SW480 (cell line): ENCODE measurements around the gene ROM1.
"Not testable (repeated sequence)": the region's sequence is repeated elsewhere in the genome, so short reads cannot be mapped to it uniquely, and the experiment has no call there.

ENCODE experiments used
- DNase-seq: peaks from one replicate; pipeline ENCODE4 v3.0.0-alpha.2; 2016; ENCODE audit warnings: low spot score

Gene ROM1

DNA sequence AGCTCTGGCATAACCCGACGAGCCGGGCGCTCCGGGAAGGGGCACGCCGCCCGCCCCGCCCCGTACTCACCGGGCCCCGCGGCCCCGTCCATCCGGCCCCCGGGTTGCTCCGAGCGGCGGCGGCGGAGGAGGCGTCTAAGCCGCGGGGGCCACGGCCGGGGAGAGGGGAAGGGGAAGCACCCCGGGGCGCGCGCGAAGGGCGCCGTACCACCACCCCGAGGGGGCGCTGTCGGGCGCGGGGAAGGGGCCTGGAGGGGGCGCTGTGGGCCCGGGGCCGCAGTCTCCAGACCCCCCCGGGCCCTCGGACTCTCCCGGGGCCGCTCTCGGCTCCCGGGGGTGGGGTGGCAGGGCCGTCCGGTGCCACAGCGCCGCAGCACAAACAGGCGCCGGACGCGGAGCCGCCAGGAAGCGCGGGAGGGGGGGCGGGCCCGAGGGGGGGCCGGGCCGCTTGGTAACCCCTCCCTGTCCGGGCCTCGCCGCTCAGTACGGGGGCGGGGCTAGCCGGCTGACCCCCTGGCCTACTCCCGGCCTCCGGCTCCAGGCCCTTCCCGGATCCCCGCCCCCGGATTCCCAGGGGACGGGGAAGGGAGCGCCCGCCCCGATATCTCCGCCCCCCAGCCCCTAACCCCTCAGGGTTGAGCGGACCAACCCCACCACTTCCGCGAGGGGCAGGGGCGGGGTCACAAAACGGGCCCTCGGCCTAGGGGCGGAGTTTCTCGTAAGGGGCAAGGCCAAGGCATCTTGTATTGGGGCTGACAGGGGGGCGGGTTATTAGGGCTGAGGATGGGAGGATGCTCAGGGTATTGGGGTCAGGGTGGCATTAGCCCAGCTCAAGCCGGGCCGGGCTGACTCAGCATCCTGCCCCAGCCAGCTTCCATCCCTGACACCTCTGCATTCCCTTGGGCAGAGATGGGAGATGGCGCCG lies at the start of gene ROM1, which contains the start of gene EML3:
Gene ROM1, plus strand, starts transcription at position 892 of the 925 bp plus-strand sequence. Its CDS starts 25 bp downstream, at position 917.
Gene EML3, minus strand, starts transcription at position 410 of the 925 bp plus-strand sequence. Its CDS starts 318 bp downstream, at position 92.
- peak; percentile 74 for DNase-seq

GRCh38 chr11:62565100-62565802 lies 47.8 kb upstream of the ROM1 start:
- no peak for DNase-seq

- no peak for DNase-seq
These were observed 46.8 kb upstream of the ROM1 start for GRCh38 chr11:62566247-62566646.

GRCh38 chr11:62567018-62567633 lies 45.9 kb upstream of the ROM1 start:
- DNase-seq, result no peak

GRCh38 chr11:62569611-62570010 lies 43.4 kb upstream of the ROM1 start:
- no peak for DNase-seq

DNA sequence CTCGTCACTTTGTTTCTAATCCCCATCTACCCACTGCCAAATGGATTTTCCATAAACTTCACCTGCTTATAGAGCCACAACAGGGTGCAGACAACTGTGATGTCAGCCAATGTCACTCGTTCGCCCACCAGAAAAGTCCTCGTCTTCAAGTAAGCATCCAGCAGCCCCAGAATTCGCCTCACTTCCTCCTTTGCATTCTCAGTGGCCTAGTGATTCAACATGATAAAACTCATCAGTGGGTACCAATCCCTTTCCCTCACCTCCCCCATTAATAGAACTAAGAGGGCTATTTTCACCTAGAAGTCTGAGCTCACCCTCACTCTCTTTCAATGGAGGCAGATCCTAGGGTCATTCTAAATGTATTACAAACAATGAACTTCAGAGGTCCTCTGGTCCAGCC lies 42.2 kb upstream of the ROM1 start:
- not testable (repeated sequence) for DNase-seq

- not testable (repeated sequence) for DNase-seq
These were observed 41.6 kb upstream of the ROM1 start for GRCh38 chr11:62571493-62571892.

DNA sequence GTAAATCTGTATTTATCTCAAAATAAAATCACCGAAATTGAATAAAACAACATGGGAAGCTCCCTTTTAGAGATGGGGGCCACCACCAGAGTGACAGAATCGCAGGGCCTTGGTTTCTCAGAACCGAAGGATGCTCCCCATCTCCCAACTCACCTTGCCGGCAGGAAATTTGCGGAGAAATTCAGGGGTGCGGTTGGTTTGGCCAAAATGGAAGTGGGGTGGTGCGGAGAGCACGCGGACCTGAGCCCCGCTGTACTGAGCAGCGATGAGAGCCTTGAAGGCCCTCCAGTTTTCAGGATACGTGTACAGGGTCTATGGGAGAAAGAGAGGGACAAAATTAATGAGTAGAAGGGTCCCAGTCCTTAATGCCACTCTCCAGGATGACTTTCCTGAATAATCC lies 40.6 kb upstream of the ROM1 start:
- DNase-seq, result no peak

DNA sequence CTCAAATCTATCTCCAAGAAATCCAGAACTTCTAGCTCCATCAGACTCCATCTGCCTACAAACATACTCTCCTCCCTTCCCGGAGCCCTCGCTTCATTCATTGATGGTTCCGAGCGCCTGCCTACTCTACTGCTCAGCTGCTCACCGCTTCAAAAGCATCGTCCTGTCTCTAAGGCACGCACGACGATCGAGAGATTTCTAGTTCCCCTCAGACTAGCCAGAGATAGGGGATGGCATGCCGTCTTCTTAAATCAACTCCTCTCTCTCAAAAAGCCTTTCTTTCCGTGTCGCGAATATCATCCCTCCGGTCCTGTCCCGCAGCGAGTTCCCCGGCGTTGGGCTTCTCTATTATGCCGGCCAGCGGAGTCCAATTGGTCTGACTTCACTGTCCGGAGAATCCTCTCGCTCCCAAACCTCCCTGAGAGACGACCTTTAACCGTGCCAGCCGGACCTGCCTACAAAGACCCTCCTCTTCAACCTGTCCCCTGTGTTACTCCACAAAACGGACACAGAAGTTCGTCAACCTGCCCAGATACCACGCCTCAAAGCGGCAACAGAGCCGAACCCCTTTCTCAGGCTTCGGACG lies 40.0 kb upstream of the ROM1 start:
- DNase-seq, result peak; percentile 30

DNA sequence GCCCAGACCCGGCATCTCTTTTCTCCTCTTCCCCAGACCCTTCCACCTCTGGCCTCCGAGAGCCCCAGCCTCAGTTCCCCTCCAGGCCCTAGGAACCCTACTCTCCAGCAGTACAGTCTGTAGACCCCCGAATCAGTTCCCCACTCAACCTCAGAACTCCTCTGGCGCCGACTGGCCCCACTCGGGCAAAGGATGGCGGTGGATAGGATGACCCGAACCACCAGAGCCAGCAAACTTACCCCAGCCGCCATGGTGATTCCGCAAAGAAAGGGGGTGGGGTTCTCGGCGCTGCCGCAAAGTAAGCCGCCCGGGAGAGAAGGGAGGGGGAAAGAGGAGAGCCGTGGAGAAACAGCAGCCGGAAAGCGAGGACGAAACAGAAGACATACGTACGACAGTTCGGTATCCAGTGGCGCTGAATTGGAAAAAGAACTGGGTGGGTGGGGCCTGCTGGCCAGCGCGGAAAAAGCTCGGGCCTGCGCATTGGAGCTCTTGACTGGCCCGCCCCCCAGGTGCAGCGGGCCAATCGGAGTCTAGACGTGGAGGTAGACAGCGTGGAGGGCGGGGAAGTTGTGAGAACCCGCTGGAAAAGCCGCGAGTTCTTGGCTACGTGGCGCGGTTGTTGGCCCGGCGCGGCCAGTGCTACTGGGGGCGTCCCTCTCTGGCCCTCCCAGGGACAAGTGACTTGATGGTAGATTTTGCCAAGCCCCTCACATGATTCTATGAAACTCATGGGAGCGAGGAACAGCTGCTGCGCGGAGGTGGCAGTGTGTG lies 39.3 kb upstream of the ROM1 start, which contains the start of gene EEF1G:
Gene EEF1G, minus strand, starts transcription at position 300 of the 771 bp plus-strand sequence. Its CDS starts 49 bp downstream, at position 251.
- DNase-seq, result peak; percentile 100

GRCh38 chr11:62574363-62575071 lies 38.5 kb upstream of the ROM1 start:
- peak; percentile 11 for DNase-seq

GRCh38 chr11:62575156-62575555 lies 37.9 kb upstream of the ROM1 start:
- DNase-seq, result no peak

DNA sequence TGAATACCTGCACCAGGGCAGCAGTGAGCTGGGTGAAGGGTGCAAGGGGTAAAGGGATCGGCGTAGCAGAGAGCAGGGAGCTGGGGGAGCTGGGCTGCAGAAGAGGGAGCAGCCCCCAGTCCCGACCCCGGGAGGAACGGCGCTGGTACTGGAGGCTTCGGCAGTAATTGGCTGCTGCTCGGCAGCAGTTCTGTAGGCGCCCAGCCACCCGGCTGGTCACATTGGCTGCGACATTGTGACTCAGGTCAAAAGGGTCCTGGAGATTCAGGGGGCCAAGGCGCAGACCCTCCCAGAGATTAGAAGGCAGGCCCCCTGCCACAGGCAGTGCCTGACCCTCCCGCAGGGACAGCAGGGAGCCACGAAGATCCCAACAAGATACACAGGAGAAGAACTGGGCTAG lies 37.2 kb upstream of the ROM1 start:
- DNase-seq, result no peak

- no peak for DNase-seq
These were observed 35.9 kb upstream of the ROM1 start for GRCh38 chr11:62577046-62577714.

- DNase-seq, result no peak
These were observed 34.5 kb upstream of the ROM1 start for GRCh38 chr11:62578541-62578940.

DNA sequence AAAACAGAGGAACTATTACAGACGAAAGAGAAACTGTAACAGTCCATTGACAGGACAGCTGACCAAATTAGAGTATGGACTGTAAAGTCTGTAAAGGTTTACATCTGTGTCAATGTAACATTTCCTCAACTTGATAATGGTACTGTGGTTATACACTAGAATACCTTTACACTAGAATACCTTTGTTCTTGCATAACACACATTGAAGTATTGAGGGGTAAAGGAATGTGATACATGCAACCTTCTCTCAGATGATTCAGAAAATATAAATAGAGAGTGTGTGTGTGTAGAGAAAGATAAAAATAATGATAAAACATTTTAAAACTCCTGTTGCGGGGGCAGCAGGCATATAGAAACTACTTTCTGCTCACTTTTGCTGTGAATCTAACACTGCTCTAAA lies 33.8 kb upstream of the ROM1 start:
- DNase-seq, result no peak

- no peak for DNase-seq
These were observed 31.9 kb upstream of the ROM1 start for GRCh38 chr11:62580959-62581715.

DNA sequence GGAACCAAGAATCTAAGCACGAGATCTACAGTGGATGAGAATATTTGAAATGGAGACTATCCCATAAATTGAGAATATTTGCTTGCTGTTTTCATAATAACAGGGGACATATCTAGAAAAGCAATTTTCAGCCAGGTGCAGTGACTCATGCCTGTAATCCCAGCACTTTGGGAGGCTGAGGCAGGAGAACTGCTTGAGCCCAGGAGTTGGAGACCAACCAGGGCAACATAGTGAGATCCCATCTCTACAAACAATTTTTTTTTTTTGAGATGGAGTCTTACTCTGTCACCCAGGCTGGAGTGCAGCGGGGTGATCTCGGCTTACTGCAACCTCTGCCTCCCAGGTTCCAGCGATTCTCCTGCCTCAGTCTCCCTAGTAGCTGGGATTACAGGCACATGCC lies 31.3 kb upstream of the ROM1 start:
- not testable (repeated sequence) for DNase-seq

DNA sequence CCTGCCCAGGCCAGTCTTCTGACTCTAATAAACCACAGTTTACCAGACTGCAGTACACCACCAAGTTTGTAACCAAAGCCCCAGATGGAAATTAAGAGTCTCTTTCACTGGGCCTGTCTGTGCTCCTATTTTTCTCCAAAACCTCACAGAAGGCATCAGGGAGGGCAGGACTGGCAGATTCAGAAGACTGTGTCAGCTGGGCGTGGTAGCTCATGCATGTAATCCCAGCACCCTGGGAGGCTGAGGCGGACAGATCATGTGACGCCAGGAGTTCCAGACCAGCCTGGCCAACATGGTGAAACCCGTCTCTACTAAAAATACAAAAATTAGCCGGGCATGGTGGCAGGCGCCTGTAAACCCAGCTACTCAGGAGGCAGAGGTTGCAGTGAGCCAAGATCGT lies 27.7 kb upstream of the ROM1 start:
- not testable (repeated sequence) for DNase-seq
